ENCODE results near the gene SMU1.
A peak's percentile ranks its signal among the peaks of the same experiment; 100 is the strongest.

The SMU1 gene

GRCh38 chr9:33025572-33026342 lies 50.7 kb downstream of the SMU1 start:
- TF ChIP-seq SIN3A (IDR thresholded peaks at IDR 0.05; ENCODE audit: borderline replicate concordance, insufficient read depth, low read length) = no peak
- no peak for TF ChIP-seq TAF1 (IDR thresholded peaks at IDR 0.05; ENCODE audit: borderline replicate concordance, insufficient read depth, low read length)
- TF ChIP-seq POLR2AphosphoS5 (IDR thresholded peaks at IDR 0.05; ENCODE audit: low read depth, low read length) = no peak
- no peak for TF ChIP-seq FOXP2 (optimal IDR thresholded peaks at IDR 0.05; ENCODE audit: borderline replicate concordance, extremely low read depth, extremely low read length, insufficient read depth)
- TF ChIP-seq REST (IDR thresholded peaks at IDR 0.05; ENCODE audit: insufficient read depth in 1 of 2, low read depth in 2 of 2, low read length in 2 of 2) = no peak

GRCh38 chr9:33024966-33025571 lies 51.4 kb downstream of the SMU1 start, which contains the start of gene DNAJA1:
TSS of gene DNAJA1 (plus strand) at chr9:33025273. CDS start at chr9:33026485, 1,212 bp downstream.
- peak; percentile 87; the same call in 1 of the 2 replicates for TF ChIP-seq TAF1 (IDR thresholded peaks at IDR 0.05; ENCODE audit: borderline replicate concordance, insufficient read depth, low read length)
- peak; percentile 91 for TF ChIP-seq POLR2AphosphoS5 (IDR thresholded peaks at IDR 0.05; ENCODE audit: low read depth, low read length)
- 0 out of 2 replicates have a peak, but pooled peaks have one; percentile 70 for TF ChIP-seq SIN3A (IDR thresholded peaks at IDR 0.05; ENCODE audit: borderline replicate concordance, insufficient read depth, low read length)
- TF ChIP-seq REST (IDR thresholded peaks at IDR 0.05; ENCODE audit: insufficient read depth in 1 of 2, low read depth in 2 of 2, low read length in 2 of 2) = 0 out of 4 replicates have a peak, but pooled peaks of 1 of the 2 experiments have one; percentile 44
- peak; percentile 40 for TF ChIP-seq FOXP2 (optimal IDR thresholded peaks at IDR 0.05; ENCODE audit: borderline replicate concordance, extremely low read depth, extremely low read length, insufficient read depth)

- TF ChIP-seq POLR2AphosphoS5 (IDR thresholded peaks at IDR 0.05; ENCODE audit: low read depth, low read length) (no peak), FOXP2 (optimal IDR thresholded peaks at IDR 0.05; ENCODE audit: borderline replicate concordance, extremely low read depth, extremely low read length, insufficient read depth) (no peak)
These were observed 52.1 kb downstream of the SMU1 start for GRCh38 chr9:33024126-33024965.

GRCh38 chr9:33023661-33024060 lies 52.8 kb downstream of the SMU1 start:
- no peak for TF ChIP-seq REST (IDR thresholded peaks at IDR 0.05; ENCODE audit: insufficient read depth in 1 of 2, low read depth in 2 of 2, low read length in 2 of 2)
- no peak for TF ChIP-seq POLR2AphosphoS5 (IDR thresholded peaks at IDR 0.05; ENCODE audit: low read depth, low read length)
- TF ChIP-seq TAF1 (IDR thresholded peaks at IDR 0.05; ENCODE audit: borderline replicate concordance, insufficient read depth, low read length) = no peak
- no peak for TF ChIP-seq FOXP2 (optimal IDR thresholded peaks at IDR 0.05; ENCODE audit: borderline replicate concordance, extremely low read depth, extremely low read length, insufficient read depth)
- no peak for TF ChIP-seq SIN3A (IDR thresholded peaks at IDR 0.05; ENCODE audit: borderline replicate concordance, insufficient read depth, low read length)

- TF ChIP-seq REST (IDR thresholded peaks at IDR 0.05; ENCODE audit: insufficient read depth in 1 of 2, low read depth in 2 of 2, low read length in 2 of 2) (no peak), SIN3A (IDR thresholded peaks at IDR 0.05; ENCODE audit: borderline replicate concordance, insufficient read depth, low read length) (no peak), FOXP2 (optimal IDR thresholded peaks at IDR 0.05; ENCODE audit: borderline replicate concordance, extremely low read depth, extremely low read length, insufficient read depth) (no peak), TAF1 (IDR thresholded peaks at IDR 0.05; ENCODE audit: borderline replicate concordance, insufficient read depth, low read length) (no peak), POLR2AphosphoS5 (IDR thresholded peaks at IDR 0.05; ENCODE audit: low read depth, low read length) (no peak)
These were observed 53.7 kb downstream of the SMU1 start for GRCh38 chr9:33022755-33023154.

All from PFSK-1 (cell line).